RWPE2 (cell line): ENCODE data around the gene GALNT10.

Experiments used
- ATAC-seq: fragments of 200-7000 bp; cut with Tn5 transposase; 3 replicates; pipeline ENCODE4 v1.9.1; 2021; ENCODE audit warnings: low read depth
- DNase-seq: peaks from one replicate; pipeline ENCODE4 v3.0.0-alpha.2; 2020; ENCODE audit warnings: low spot score
- H3K27ac ChIP-seq: fragments of 450-650 bp; 2 replicates; pipeline ENCODE4 v1.5.1; 2017; ENCODE audit warnings: mild to moderate bottlenecking; ENCODE audit not compliant: poor library complexity, severe bottlenecking
- H3K27me3 ChIP-seq: fragments of 250-450 bp; sonication (Bioruptor Pico); 2 replicates; pipeline ENCODE4 v1.5.1; 2021; ENCODE audit warnings: mild to moderate bottlenecking, moderate library complexity; ENCODE audit not compliant: insufficient read depth, poor library complexity, severe bottlenecking
- H3K36me3 ChIP-seq: fragments of 250-450 bp; sonication (Bioruptor Pico); 2 replicates; pipeline ENCODE4 v1.5.1; 2020; ENCODE audit warnings: low read depth, mild to moderate bottlenecking, moderate library complexity
- H3K4me1 ChIP-seq: fragments of 250-450 bp; sonication (Bioruptor Pico); 2 replicates; pipeline ENCODE4 v1.5.1; 2021; ENCODE audit warnings: mild to moderate bottlenecking, moderate library complexity; ENCODE audit not compliant: insufficient read depth, poor library complexity, severe bottlenecking
- H3K4me3 ChIP-seq: fragments of 250-450 bp; sonication (Bioruptor Pico); 2 replicates; pipeline ENCODE4 v1.5.1; 2021; ENCODE audit warnings: mild to moderate bottlenecking, moderate library complexity; ENCODE audit not compliant: severe bottlenecking
- H3K9me3 ChIP-seq: fragments of 250-450 bp; sonication (Bioruptor Pico); 2 replicates; pipeline ENCODE4 v1.5.1; 2021; ENCODE audit warnings: mild to moderate bottlenecking, moderate library complexity; ENCODE audit not compliant: severe bottlenecking
- TF ChIP-seq, protein P1 (sequence below): fragments of 450-650 bp; IDR thresholded peaks from one replicate; pipeline ENCODE4 v1.5.1; 2017; ENCODE audit warnings: mild to moderate bottlenecking, moderate library complexity; ENCODE audit not compliant: poor library complexity, severe bottlenecking

GALNT10 gene

DNA sequence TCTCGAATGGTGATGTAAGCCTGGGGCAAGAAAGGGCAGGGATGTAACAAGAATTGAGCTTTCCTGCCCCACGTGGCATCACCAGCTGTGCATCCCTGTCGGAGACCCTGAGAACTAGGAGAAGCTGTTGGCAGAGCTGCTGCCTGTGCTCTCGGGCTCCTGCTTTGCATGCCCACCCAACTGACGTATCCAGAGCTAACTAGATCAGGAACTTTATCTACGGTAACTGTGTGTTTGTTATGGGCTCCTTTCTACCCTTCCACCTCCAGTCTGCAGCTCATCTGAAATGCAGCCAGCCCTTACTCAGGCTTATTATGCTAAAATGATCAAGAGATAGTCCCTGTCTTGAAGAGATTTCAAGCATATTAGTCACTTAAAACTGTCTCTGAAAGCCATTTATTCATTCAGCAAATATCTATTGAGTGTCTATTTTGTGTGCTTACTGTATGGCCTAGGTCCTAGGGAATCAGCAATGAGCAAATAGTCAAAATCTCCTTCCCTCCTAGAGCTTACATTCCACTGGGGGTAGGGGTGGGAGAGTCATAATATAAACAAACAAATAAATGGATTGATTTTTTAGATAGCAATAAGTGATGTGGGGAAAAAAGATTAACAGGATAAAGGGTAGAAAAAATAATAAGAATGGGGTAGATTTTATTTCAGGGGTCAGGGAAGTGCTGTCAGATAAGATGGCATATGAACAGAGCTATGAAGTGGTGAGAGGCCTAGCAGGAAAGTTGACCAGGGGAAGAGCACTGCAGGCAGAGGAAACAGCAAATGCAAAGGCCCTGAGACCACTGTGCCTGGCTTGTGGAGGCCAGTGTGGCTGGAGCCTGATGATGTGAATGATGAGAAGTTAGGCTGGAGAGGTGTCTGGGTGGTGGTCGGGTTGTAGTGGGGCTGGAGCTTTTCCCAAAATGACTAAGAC is 118.2 kb downstream of the GALNT10 start:
- Histone ChIP-seq H3K4me1 (peaks cover 33% of the 10 kb centered on the region), H3K36me3 (peaks cover 25% of the 10 kb centered on the region), H3K27me3 (no peaks in the 10 kb centered on the region), H3K27ac (peak overlapping the region; percentile 58), H3K9me3 (no peaks in the 10 kb centered on the region), H3K4me3 (no peak overlapping the region)
- TF ChIP-seq, protein P1, sequence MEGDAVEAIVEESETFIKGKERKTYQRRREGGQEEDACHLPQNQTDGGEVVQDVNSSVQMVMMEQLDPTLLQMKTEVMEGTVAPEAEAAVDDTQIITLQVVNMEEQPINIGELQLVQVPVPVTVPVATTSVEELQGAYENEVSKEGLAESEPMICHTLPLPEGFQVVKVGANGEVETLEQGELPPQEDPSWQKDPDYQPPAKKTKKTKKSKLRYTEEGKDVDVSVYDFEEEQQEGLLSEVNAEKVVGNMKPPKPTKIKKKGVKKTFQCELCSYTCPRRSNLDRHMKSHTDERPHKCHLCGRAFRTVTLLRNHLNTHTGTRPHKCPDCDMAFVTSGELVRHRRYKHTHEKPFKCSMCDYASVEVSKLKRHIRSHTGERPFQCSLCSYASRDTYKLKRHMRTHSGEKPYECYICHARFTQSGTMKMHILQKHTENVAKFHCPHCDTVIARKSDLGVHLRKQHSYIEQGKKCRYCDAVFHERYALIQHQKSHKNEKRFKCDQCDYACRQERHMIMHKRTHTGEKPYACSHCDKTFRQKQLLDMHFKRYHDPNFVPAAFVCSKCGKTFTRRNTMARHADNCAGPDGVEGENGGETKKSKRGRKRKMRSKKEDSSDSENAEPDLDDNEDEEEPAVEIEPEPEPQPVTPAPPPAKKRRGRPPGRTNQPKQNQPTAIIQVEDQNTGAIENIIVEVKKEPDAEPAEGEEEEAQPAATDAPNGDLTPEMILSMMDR = no peak
- ATAC-seq (peak; percentile 66), DNase-seq (no peak)

DNA sequence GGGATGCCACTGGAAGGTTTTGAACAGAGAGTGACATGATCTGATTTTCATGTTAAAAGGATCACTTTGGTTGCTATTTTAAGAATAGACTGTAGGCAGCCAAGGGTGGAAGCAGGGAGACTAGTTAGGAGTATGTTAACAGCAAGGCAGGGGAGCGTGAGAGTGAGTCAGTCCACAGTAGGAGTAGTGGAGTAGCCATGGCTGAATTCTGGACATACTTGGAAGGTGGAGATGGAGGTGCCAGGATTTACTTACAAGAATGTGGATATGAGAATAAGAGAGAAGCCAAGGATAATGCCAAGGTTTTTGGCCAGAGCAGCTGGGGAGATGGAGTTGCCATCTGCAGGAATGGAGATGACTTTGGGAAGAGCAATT is 118.8 kb downstream of the GALNT10 start:
- H3K36me3 ChIP-seq = peaks cover 19% of the 10 kb centered on the region; the same call in 1 of the 2 replicates
- H3K9me3 ChIP-seq = no peaks in the 10 kb centered on the region
- H3K27me3 ChIP-seq = no peaks in the 10 kb centered on the region
- peaks cover 33% of the 10 kb centered on the region for H3K4me1 ChIP-seq
- ATAC-seq (peak; percentile 33), DNase-seq (no peak)
- no peak overlapping the region for H3K4me3 ChIP-seq
- H3K27ac ChIP-seq = peak overlapping the region; percentile 58
- TF ChIP-seq, protein P1 = no peak

- Histone ChIP-seq H3K4me3 (no peak overlapping the region), H3K36me3 (peaks cover 14% of the 10 kb centered on the region; the same call in 1 of the 2 replicates), H3K27ac (peak overlapping the region; percentile 58), H3K4me1 (peaks cover 33% of the 10 kb centered on the region), H3K27me3 (no peaks in the 10 kb centered on the region), H3K9me3 (no peaks in the 10 kb centered on the region)
- ATAC-seq = peak; percentile 70
- DNase-seq = no peak
- TF ChIP-seq, protein P1 = no peak
These were observed 119.3 kb downstream of the GALNT10 start for GRCh38 chr5:154309805-154310204.

- peaks cover 3% of the 10 kb centered on the region; the same call in 1 of the 2 replicates for H3K36me3 ChIP-seq
- DNase-seq (no peak), ATAC-seq (no peak)
- no peak overlapping the region for H3K27ac ChIP-seq
- H3K4me3 ChIP-seq = no peak overlapping the region
- no peaks in the 10 kb centered on the region for H3K9me3 ChIP-seq
- TF ChIP-seq, protein P1 = no peak
- H3K27me3 ChIP-seq = no peaks in the 10 kb centered on the region
- H3K4me1 ChIP-seq = peaks cover 33% of the 10 kb centered on the region
These were observed 120.8 kb downstream of the GALNT10 start for GRCh38 chr5:154311362-154311761.

- H3K27me3 ChIP-seq = no peaks in the 10 kb centered on the region
- no peaks in the 10 kb centered on the region for H3K36me3 ChIP-seq
- H3K4me1 ChIP-seq = peaks cover 33% of the 10 kb centered on the region
- ATAC-seq (no peak), DNase-seq (no peak)
- peak overlapping the region; percentile 30 for H3K27ac ChIP-seq
- H3K9me3 ChIP-seq = no peaks in the 10 kb centered on the region
- TF ChIP-seq, protein P1 = no peak
- H3K4me3 ChIP-seq = no peak overlapping the region
These were observed 121.5 kb downstream of the GALNT10 start for GRCh38 chr5:154312000-154312399.
